ENCODE results near the gene OR13A1. TPM values are rescaled to one million over a fixed set of nuclear protein-coding genes. Genes with fewer than 3 reads are reported as not detected.
"Not testable (repeated sequence)": the region's sequence is repeated elsewhere in the genome, so short reads cannot be mapped to it uniquely, and the experiment has no call there.

Gene OR13A1
- total and polyA plus RNA-seq, 8 donors: 0.06 to 0.09 (median 0.07) TPM; not detected in 5

DNA sequence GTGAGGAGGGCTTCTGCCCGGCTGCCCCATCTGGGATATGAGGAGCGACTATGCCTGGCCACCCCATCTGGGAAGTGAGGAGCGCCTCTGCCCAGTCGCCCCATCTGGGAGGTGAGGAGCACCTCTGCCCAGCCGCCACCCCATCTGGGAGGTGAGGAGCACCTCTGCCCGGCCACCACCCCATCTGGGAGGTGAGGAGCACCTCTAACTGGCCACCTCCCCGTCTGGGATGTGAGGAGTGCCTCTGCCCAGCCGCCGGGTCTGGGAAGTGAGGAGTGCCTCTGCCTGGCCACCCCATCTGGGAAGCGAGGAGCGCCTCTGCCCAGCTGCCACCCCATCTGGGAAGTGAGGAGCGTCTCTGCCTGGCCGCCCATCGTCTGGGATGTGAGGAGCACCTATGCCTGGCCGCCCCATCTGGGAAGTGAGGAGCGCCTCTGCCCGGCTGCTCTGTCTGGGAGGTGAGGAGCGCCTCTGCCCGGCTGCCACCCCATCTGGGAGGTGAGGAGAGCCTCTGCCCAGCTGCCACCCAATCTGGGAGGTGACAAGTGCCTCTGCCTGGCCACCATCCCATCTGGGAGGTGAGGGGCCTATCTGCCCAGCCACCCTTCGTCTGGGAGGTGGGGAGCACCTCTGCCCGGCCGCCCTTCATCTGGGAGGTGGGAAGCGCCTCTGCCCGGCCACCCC lies 31.4 kb upstream of the OR13A1 start:
- H3K27me3 ChIP-seq; H3K36me3 ChIP-seq; ATAC-seq; H3K27ac ChIP-seq; H3K4me1 ChIP-seq; H3K9me3 ChIP-seq; DNase-seq; intact Hi-C loops (cut with DNase I); H3K4me3 ChIP-seq: not testable (repeated sequence)

DNA sequence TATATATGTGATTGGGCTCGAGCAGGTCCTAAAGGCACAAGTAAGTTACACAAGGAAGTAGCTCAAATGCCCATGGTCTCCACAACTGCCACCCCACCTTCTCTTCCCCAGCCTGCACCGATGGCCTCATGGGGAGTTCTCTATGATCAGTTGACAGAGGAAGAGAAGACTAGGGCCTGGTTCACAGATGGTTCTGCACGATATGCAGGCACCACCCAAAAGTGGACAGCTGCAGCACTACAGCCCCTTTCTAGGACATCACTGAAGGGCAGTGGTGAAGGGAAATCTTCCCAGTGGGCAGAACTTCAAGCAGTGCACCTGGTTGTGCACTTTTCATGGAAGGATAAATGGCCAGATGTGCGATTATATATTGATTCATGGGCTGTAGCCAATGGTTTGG lies 25.0 kb upstream of the OR13A1 start:
- ATAC-seq; H3K9me3 ChIP-seq; intact Hi-C loops (cut with DNase I); H3K4me1 ChIP-seq; H3K27me3 ChIP-seq; DNase-seq; H3K4me3 ChIP-seq; H3K36me3 ChIP-seq; H3K27ac ChIP-seq: not testable (repeated sequence)

DNA sequence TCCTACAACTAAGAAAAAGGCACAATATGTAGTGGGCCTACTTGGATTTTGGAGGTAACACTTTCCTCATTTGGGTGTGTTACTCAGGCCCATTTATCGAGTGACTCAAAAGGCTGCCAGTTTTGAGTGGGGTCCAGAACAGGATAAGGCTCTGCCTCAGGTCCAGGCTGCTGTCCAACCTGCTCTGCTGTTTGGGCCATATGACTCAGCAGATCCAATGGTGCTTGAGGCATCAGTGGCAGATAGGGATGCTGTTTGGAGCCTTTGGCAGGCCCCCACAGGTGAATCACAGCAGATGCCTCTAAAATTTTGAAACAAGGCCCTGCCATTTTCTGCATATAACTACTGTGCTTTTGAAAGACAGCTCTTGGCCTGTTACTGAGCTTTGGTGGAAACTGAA lies 24.5 kb upstream of the OR13A1 start:
- Histone ChIP-seq H3K4me3 (no peak overlapping the region), H3K27ac (no peak overlapping the region), H3K4me1 (no peaks in the 10 kb centered on the region), H3K9me3 (peaks cover 0 to 10% of the 10 kb centered on the region in 2 donors), H3K36me3 (no peaks in the 10 kb centered on the region), H3K27me3 (peaks cover 0 to under 1% of the 10 kb centered on the region in 2 donors)
- intact Hi-C loops (cut with DNase I): no loop called here
- TF ChIP-seq, protein P1, sequence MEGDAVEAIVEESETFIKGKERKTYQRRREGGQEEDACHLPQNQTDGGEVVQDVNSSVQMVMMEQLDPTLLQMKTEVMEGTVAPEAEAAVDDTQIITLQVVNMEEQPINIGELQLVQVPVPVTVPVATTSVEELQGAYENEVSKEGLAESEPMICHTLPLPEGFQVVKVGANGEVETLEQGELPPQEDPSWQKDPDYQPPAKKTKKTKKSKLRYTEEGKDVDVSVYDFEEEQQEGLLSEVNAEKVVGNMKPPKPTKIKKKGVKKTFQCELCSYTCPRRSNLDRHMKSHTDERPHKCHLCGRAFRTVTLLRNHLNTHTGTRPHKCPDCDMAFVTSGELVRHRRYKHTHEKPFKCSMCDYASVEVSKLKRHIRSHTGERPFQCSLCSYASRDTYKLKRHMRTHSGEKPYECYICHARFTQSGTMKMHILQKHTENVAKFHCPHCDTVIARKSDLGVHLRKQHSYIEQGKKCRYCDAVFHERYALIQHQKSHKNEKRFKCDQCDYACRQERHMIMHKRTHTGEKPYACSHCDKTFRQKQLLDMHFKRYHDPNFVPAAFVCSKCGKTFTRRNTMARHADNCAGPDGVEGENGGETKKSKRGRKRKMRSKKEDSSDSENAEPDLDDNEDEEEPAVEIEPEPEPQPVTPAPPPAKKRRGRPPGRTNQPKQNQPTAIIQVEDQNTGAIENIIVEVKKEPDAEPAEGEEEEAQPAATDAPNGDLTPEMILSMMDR (IDR thresholded peaks at IDR 0.05): no peak
- DNase-seq: no peak
- no peak for ATAC-seq

DNA sequence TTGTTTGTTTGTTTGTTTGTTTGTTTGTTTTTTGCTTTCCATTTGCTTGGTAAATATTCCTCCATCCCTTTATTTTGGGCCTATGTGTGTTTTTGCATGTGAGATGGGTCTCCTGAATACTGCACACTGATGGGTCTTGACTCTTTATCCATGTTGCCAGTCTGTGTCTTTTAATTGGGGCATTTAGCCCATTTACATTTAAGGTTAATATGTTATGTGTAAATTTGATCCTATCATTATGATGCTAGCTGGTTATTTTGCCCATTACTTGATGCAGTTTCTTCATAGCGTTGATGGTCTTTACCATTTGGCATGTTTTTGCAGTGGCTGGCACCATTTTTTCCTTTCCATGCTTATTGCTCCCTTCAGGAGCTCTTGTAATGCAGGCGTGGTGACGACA lies 16.4 kb upstream of the OR13A1 start:
- H3K4me1 ChIP-seq; H3K27ac ChIP-seq; H3K4me3 ChIP-seq; intact Hi-C loops (cut with DNase I); H3K9me3 ChIP-seq; H3K36me3 ChIP-seq; ATAC-seq; DNase-seq: not testable (repeated sequence)
- H3K27me3 ChIP-seq: peaks cover 0 to 18% of the 10 kb centered on the region in 2 donors

DNA sequence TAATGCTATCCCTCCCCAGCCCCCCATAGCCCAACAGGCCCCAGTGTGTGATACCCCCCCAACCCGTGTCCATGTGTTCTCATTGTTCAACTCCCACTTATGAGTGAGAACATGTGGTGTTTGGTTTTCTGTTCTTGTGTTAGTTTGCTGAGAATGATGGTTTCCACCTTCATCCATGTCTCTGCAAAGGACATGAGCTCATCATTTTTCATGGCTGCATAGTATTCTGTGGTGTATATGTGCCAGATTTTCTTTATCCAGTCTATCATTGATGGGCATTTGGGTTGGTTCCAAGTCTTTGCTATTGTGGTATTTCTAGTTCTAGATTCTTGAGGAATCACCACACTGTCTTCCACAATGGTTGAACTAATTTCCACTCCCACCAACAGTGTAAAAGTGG lies 11.5 kb upstream of the OR13A1 start:
- H3K9me3 ChIP-seq; H3K27me3 ChIP-seq; intact Hi-C loops (cut with DNase I); H3K27ac ChIP-seq; DNase-seq; H3K4me1 ChIP-seq; H3K4me3 ChIP-seq; H3K36me3 ChIP-seq; ATAC-seq: not testable (repeated sequence)

DNA sequence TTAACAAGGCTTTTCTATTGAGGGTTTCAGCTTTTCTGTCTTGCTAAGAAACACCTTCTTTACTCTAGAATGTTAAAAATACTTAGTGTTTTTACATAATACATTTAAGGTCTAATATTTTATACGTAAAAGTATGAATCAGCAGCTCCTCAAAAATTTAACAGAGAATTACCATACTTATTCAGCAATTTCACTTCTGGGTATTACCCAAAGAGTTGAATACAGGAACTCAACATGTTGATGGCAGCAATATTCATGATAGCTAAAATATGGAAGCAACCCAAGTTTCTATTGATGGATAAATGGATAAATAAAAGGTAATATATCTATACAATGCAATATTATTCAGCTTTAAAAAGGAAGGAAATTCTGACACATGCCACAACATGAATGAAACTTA lies 9.7 kb upstream of the OR13A1 start:
- Histone ChIP-seq H3K4me3 (no peak overlapping the region), H3K9me3 (peaks cover 0 to 10% of the 10 kb centered on the region in 2 donors), H3K4me1 (no peaks in the 10 kb centered on the region), H3K36me3 (no peaks in the 10 kb centered on the region), H3K27ac (no peak overlapping the region), H3K27me3 (no peaks in the 10 kb centered on the region)
- TF ChIP-seq, protein P1 (IDR thresholded peaks at IDR 0.05): no peak
- ATAC-seq (no peak), DNase-seq (no peak)
- intact Hi-C loops (cut with DNase I): no loop called here

DNA sequence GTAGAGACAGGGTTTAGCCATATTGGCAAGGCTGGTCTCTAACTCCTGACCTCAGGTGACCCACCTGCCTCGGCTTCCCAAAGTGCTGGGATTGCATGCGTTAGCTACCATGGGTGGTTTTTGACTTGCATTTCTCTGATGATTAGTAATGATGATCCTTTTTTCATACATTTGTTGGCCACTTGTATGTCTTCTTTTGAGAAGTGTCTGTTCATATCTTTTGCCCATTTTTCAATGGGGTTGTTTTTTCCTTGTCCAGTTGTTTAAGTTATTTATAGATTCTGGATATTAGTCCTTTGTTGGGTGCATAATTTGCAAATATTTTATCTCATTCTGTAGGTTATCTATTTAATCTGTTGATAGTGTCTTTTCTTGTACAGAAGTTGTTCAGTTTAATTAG lies 4.3 kb upstream of the OR13A1 start:
- ATAC-seq: no peak
- H3K4me3 ChIP-seq: no peak overlapping the region
- no peak overlapping the region for H3K27ac ChIP-seq
- H3K4me1 ChIP-seq: no peaks in the 10 kb centered on the region
- no peak for DNase-seq
- intact Hi-C loops (cut with DNase I): no loop called here
- H3K36me3 ChIP-seq: no peaks in the 10 kb centered on the region
- H3K27me3 ChIP-seq: no peaks in the 10 kb centered on the region
- TF ChIP-seq, protein P1 (IDR thresholded peaks at IDR 0.05): no peak
- peaks cover 0 to 19% of the 10 kb centered on the region in 2 donors for H3K9me3 ChIP-seq
